ENCODE measurements around the gene PLAC8L1.
"Not testable (repeated sequence)": the region's sequence is repeated elsewhere in the genome, so short reads cannot be mapped to it uniquely, and the experiment has no call there.

The PLAC8L1 gene, protein sequence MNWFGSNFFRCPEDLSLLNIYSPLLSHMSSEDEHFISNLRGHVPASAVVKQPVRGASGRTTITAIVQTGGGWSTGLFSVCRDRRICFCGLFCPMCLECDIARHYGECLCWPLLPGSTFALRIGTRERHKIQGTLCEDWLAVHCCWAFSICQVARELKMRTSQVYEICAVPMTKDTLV

DNA sequence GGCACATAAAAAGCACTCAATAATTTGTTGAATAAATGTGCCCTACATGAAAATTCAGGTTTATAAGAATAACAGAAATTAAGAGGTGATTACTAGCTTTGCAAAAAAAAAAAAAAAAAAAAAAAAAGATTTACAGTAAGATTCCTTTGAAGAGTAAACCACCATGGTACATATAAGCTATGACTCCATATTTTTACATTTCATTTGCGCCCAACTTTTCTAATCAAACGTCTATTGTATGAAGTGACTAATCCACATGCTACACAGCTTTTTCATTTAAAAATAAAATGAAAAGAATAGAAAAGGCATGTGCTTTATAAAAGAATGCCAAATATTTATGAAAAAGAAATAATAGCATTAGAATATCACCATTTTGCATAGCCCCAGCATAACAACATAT is at the start of gene PLAC8L1:
PLAC8L1 (minus strand) TSS at position 101 of the 400 bp plus-strand sequence. CDS start 1,266 bp downstream, outside the sequence.
- Mint-ChIP-seq H3K27me3 (no peaks in the 10 kb centered on the region), H3K4me1 (no peaks in the 10 kb centered on the region), H3K9me3 (no peaks in the 10 kb centered on the region), H3K4me3 (no peak within 1 kb of the TSS), H3K27ac (no peak within 1 kb of the TSS)
- ATAC-seq (no peak), DNase-seq (no peak)

DNA sequence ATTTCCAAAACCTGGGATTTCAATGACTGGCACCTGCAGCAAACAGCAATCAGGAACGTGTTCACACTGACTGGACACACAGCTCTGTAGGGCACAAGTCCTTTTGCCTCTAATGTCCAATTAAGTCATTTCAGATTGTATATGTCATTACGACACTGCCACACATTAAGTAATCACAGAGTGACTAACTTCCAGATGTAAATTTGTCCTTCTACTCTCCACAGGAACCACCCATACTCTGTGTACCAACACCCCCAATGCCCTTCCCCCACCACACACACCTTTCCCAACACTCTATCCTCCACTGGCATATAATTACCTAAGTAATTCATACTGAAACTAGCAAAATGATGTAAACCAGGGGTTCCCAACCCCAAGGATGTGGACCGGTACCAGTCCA is 46.6 kb upstream of the PLAC8L1 start:
- no peak for DNase-seq
- Mint-ChIP-seq H3K9me3 (no peaks in the 10 kb centered on the region), H3K4me1 (peaks cover 4% of the 10 kb centered on the region), H3K27me3 (no peaks in the 10 kb centered on the region), H3K4me3 (no peak overlapping the region), H3K27ac (peak overlapping the region in 1 of 2 donors; percentile 37)
- no peak for ATAC-seq

DNA sequence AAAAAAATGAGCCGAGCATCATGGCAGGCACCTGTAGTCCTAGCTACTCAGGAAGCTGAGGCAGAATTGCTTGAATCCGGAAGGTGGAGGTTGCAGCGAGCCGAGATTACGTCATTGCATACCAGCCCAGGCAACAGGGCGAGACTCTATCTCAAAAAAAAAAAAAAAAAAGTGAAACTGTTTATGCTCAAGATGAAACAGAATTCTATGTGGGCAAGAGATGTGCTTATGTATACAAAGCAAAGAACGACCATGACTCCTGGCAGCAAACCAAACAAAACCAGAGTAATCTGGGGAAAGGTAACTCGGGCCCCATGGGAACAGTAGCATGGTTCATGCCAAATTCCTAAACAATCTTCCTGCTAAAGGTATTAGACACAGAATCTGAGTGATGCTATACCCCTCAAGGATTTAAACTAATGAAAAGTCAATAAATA is 32.6 kb upstream of the PLAC8L1 start:
- peak overlapping the region in 1 of 2 donors; percentile 63 for H3K27ac Mint-ChIP-seq
- DNase-seq: no peak
- no peaks in the 10 kb centered on the region for H3K4me1 Mint-ChIP-seq
- H3K4me3 Mint-ChIP-seq: no peak overlapping the region
- H3K9me3 Mint-ChIP-seq: no peaks in the 10 kb centered on the region
- no peaks in the 10 kb centered on the region for H3K27me3 Mint-ChIP-seq
- no peak for ATAC-seq

DNA sequence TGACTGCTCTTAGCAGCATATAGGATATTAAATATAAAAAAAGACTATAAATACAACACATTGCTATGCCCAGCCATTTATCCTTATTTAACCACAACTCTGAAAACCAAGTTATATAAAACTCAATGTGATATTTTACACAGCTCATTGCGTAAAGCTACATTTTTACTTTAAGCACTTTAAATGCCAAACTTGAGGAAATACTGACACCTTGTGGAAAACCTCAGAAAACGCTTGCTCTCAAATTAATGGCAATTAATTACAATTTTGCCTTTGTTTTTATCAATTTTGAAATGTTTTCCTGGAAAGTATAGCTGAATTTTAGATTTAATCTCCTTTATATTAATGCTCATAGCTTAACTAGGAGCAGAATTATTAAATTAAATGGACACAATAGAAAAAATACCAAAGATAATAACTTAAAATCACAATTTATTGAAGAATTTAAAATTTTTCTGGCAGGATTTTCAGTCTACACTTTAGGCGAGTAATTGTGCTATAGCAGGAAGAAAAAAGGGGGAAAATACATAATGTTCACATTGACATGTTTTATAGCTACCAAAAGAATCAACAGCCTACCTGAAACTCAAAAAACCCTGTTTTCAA is 25.2 kb upstream of the PLAC8L1 start:
- Mint-ChIP-seq H3K27ac (no peak overlapping the region), H3K4me1 (no peaks in the 10 kb centered on the region), H3K4me3 (no peak overlapping the region), H3K9me3 (no peaks in the 10 kb centered on the region), H3K27me3 (no peaks in the 10 kb centered on the region)
- ATAC-seq (no peak), DNase-seq (no peak)

DNA sequence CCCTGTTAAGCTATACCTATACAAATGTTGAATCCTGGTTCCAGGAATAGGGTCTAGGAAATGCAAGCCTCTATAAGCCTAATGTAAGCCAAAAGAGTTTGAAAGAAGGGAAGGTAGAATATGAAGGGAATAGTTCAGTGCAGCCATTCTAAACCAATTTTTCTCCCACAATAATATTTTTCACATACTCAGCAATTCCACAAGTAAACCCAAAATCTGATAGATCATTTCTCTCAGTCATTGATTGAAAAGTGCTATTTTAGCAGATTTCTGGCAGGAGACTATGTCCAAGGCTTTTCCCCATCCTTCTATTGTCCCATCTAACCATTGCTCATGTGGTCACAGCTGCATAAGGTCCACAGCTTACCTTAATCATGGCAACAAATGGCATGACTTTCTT is 20.7 kb upstream of the PLAC8L1 start:
- Mint-ChIP-seq H3K27me3 (no peaks in the 10 kb centered on the region), H3K27ac (no peak overlapping the region), H3K4me3 (no peak overlapping the region), H3K4me1 (no peaks in the 10 kb centered on the region), H3K9me3 (no peaks in the 10 kb centered on the region)
- no peak for ATAC-seq
- no peak for DNase-seq

DNA sequence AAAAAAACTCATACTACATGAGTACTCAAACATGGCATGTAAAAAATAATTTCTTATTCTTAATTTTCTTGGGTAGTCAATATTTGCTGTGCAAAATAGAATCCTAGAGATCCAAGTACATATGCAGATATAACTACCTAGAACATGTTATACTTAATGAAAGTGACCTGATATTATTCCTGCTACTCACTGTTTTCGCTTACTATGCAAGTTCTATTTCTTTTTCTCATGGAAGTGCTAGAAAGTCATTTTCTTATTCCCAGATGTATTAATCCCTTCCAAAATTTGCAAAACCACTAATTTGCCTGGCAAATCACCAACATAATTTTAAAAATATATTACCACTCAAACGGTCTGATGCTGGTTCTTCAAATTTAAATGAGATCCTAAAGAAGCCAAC is 19.2 kb upstream of the PLAC8L1 start:
- DNase-seq: no peak
- Mint-ChIP-seq H3K9me3 (no peaks in the 10 kb centered on the region), H3K27ac (no peak overlapping the region), H3K4me1 (no peaks in the 10 kb centered on the region), H3K4me3 (no peak overlapping the region), H3K27me3 (no peaks in the 10 kb centered on the region)
- no peak for ATAC-seq

DNA sequence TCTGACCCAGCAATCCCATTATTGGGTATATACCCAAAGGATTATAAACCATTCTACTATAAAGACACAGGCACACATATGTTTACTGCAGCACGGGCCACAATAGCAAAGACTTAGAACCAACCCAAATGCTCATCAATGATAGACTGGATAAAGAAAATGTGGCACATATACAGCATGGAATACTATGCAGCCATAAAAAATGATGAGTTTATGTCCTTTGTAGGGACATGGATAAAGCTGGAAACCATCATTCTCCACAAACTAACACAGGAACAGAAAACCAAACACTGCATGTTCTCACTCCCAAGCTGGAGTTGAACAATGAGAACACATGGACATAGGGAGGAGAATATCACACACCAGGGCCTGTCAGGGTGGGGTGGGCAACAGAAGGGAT is 16.1 kb upstream of the PLAC8L1 start:
- H3K9me3 Mint-ChIP-seq, H3K27me3 Mint-ChIP-seq, H3K4me1 Mint-ChIP-seq, H3K4me3 Mint-ChIP-seq, DNase-seq, ATAC-seq, H3K27ac Mint-ChIP-seq: not testable (repeated sequence)

DNA sequence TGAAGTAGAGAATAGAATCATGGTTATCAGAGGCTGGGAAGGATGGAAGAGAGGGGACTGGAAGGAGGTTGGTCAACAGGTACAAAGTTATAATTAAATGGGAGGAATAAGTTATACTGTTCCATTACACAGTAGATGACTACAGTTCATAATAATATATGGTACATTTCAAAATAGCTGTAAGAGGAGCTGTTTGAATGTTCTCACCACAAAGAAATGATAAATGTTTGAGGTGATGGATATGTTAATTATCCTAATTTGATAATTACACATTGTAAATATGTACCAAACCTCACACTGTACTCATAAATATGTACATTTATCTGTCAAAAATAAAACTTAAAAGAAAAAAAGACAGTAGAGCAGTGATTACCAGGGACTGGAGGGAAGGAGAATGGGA is 12.9 kb upstream of the PLAC8L1 start:
- H3K4me3 Mint-ChIP-seq: no peak overlapping the region
- ATAC-seq (no peak), DNase-seq (no peak)
- no peaks in the 10 kb centered on the region for H3K9me3 Mint-ChIP-seq
- H3K27ac Mint-ChIP-seq: no peak overlapping the region
- no peaks in the 10 kb centered on the region for H3K27me3 Mint-ChIP-seq
- no peaks in the 10 kb centered on the region for H3K4me1 Mint-ChIP-seq

DNA sequence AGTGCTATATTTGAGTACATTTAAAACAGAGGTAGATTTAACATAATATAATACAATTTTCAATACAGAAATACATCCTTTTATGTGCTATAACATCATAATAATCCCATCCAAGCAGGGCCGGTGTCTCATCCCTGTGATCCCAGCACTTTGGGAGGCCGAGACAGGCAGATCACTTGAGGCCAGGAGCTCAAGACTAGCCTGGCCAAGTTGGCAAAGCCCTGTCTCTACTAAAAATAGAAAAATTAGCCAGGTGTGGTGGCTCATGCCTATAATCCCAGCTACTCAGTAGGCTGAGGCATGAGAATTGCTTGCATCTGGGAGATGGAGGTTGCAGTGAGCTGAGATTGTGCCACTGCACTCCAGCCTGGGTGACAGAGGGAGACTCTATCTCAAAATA is 11.8 kb upstream of the PLAC8L1 start:
- H3K27me3 Mint-ChIP-seq, H3K4me3 Mint-ChIP-seq, H3K27ac Mint-ChIP-seq, H3K9me3 Mint-ChIP-seq, ATAC-seq, H3K4me1 Mint-ChIP-seq, DNase-seq: not testable (repeated sequence)

DNA sequence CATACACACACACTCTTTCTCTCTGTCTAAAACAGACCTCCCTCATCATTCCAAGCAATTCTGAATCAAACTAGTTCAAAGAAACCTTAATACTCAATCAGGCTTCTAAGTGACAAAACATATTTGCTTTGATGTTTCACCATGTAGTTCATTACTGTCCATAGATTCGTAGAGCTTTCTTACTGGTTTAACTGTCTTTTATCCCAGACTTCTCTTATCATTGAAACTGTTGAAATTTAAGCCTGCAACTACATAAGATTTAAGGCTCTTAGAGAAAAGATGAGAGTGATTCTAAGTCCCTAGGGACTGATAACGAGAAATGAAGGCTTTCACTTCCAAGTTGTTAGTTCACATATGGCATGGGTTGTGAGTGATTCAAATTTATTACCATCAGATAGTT is 11.0 kb upstream of the PLAC8L1 start:
- no peak overlapping the region for H3K27ac Mint-ChIP-seq
- ATAC-seq: no peak
- no peaks in the 10 kb centered on the region for H3K9me3 Mint-ChIP-seq
- H3K27me3 Mint-ChIP-seq: no peaks in the 10 kb centered on the region
- no peak overlapping the region for H3K4me3 Mint-ChIP-seq
- DNase-seq: no peak
- H3K4me1 Mint-ChIP-seq: no peaks in the 10 kb centered on the region

DNA sequence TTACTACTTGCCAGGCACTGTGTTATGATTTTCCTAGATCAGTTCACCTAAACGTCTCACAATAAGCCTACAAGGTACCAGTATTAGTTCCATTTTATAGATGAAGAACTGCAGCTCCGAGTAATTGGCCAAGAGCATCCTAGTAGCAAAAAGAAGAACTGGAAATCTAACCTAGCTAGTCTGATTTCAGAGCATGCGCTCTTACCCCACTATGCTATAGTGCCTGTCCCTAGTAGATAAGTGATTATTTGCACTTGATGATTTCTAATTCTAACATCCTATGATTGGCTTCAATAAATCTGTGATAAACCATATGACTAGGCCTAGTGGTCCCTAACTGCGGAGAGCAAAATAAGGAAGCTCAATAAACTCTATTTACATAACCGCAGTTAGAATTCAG is 7.1 kb upstream of the PLAC8L1 start:
- no peak overlapping the region for H3K27ac Mint-ChIP-seq
- no peak for DNase-seq
- H3K4me1 Mint-ChIP-seq: no peaks in the 10 kb centered on the region
- H3K9me3 Mint-ChIP-seq: no peaks in the 10 kb centered on the region
- no peaks in the 10 kb centered on the region for H3K27me3 Mint-ChIP-seq
- no peak for ATAC-seq
- no peak overlapping the region for H3K4me3 Mint-ChIP-seq

DNA sequence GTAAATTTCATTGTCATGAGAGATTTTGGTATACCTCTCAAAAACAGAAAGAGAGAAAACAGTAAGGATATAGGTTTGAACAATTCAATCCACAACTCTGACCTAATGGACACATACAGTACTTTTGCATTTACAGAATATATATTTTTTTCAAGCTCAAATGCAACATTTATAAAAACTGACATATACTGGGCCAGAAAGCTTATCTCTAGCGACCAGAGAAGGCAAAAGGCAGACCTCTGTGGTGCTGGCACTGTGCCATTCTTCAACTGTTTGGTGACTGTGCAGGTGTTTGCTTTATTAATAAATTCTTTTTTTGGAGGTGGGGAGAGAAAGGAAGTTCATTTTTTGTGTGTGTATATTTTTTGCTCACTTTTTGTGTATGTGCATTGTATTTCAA is 6.0 kb upstream of the PLAC8L1 start:
- Mint-ChIP-seq H3K27ac (no peak overlapping the region), H3K9me3 (no peaks in the 10 kb centered on the region), H3K27me3 (no peaks in the 10 kb centered on the region), H3K4me1 (no peaks in the 10 kb centered on the region), H3K4me3 (no peak overlapping the region)
- DNase-seq (no peak), ATAC-seq (no peak)

DNA sequence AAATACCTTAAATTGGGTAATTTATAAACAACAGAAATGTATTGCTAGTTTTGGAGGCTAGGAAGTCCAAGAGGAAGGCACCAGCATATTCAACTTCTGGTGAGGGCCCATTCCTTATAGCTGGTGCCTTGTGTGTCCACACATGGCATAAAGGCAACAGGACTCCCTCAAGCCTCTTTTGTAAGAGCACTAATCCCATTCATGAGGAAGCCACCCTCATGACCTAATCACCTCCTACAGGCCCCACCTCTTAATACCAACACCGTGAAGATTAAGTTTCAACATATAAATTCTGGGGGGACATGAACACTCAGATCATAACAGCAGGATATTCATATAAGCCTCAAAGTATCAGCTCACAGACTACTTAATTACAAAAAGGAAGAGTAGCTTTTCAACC is 4.0 kb upstream of the PLAC8L1 start:
- no peak overlapping the region for H3K27ac Mint-ChIP-seq
- no peak for ATAC-seq
- H3K4me1 Mint-ChIP-seq: no peaks in the 10 kb centered on the region
- H3K4me3 Mint-ChIP-seq: no peak overlapping the region
- no peaks in the 10 kb centered on the region for H3K9me3 Mint-ChIP-seq
- no peaks in the 10 kb centered on the region for H3K27me3 Mint-ChIP-seq
- no peak for DNase-seq

DNA sequence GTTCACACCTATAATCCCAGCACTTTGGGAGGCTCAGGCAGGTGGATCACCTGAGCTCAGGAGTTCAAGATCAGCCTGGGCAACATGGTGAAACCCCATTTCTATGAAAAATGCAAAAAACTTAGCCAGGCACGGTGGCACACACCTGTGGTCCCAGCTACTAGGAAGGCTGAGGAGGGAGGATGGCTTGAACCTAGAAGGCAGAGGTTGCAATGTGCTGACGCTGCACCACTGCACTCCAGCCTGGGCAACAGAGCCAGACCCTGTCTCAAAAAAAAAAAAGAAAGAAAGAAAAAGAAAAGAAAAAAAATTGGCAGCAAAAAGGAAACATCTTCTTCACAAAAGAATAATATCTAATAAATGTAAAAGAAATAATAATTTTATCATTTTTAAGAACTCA is 3.5 kb upstream of the PLAC8L1 start:
- not testable (repeated sequence) for ATAC-seq, H3K4me1 Mint-ChIP-seq, H3K27ac Mint-ChIP-seq, H3K9me3 Mint-ChIP-seq, DNase-seq, H3K27me3 Mint-ChIP-seq, H3K4me3 Mint-ChIP-seq

DNA sequence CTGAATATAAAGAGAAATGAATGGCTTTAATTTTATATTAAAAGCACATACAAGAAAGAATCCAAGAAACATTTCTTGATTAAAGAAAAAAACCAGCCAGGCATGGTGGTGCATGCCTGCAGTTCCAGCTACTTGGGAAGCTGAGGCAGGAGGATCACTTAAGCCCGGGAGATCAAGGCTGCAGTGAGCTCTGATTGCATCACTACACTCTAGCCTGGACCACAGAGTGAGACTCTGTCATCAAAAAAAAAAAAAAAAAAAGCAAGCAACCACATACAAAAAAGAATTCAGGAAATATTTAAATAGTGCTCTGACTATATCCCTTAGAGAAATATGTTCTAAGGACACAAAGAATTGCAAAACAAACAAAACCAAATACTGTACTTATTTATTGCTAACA is 2.5 kb upstream of the PLAC8L1 start:
- DNase-seq (no peak), ATAC-seq (no peak)
- Mint-ChIP-seq H3K4me3 (no peak overlapping the region), H3K9me3 (no peaks in the 10 kb centered on the region), H3K4me1 (no peaks in the 10 kb centered on the region), H3K27ac (no peak overlapping the region), H3K27me3 (no peaks in the 10 kb centered on the region)

DNA sequence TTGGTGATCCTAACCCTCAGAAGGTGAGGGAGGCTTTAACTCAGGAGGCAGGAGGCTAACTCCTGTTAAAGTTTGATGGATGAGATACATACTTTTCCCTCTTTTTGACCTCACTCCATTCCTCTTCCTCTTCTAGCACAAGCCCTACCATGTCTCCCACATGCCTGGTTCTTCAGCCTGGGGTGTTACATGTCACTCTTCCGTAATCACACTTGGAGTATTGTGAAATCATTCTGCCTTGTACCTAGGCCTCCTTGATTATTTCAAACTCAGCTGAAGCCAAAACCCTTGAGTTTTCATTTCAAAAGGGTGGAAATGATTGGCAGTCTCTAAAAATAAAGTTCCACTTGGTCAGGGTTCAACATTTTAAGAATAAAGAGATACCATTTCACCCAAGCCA is 1.8 kb downstream of the PLAC8L1 start:
- Mint-ChIP-seq H3K27me3 (no peaks in the 10 kb centered on the region), H3K27ac (no peak overlapping the region), H3K4me1 (no peaks in the 10 kb centered on the region), H3K9me3 (no peaks in the 10 kb centered on the region), H3K4me3 (no peak overlapping the region)
- DNase-seq: no peak
- ATAC-seq: no peak

DNA sequence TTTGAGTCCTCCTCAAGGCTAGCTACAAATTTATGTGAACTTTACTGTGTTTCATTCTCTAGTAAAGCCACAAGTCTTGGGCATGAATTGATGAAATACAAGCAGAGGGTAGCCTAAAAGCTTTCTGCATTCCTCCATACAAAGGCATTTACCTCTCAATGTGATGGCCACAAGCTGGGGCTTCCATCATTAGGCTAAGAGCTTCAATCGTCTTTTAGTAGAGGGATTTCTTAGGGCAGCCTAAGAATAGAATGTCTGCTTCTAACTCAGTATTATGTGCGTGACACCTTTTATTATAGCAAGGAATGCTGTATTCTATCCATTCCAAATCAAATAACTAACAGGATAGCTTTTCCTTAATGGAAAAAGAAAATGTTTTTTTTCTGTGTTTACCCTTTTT is 3.7 kb downstream of the PLAC8L1 start:
- Mint-ChIP-seq H3K9me3 (no peaks in the 10 kb centered on the region), H3K27me3 (no peaks in the 10 kb centered on the region), H3K4me1 (no peaks in the 10 kb centered on the region), H3K4me3 (no peak overlapping the region), H3K27ac (no peak overlapping the region)
- DNase-seq: no peak
- ATAC-seq: no peak

All from stimulated activated naive CD8-positive, alpha-beta T cell treated with anti-CD3 and anti-CD28 coated beads, Interleukin-15, amount 100 ng/mL, for 72 hours (primary cell).